HS-5 (cell line): ENCODE results near the gene TAGLN.
"Not testable (repeated sequence)": the region's sequence is repeated elsewhere in the genome, so short reads cannot be mapped to it uniquely, and the experiment has no call there.

Experiments used
- DNase-seq: peaks from one replicate; pipeline ENCODE4 v3.0.0-alpha.2; 2012; ENCODE audit warnings: low read depth

TAGLN gene

DNA sequence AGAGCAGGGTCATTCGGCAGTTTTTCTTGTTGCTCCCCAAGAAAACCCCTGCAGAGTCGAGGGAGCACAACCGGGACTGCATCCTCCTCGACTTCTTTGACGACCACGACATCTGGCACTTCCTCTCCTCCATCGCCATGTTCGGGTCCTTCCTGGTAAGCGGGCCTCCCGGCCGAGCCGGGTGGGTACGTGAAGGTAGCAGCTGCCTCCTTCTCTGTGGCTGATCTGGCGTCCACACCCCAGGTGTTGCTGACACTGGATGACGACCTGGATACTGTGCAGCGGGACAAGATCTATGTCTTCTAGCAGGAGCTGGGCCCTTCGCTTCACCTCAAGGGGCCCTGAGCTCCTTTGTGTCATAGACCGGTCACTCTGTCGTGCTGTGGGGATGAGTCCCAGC lies 3.4 kb upstream of the TAGLN start:
- DNase-seq, result no peak

DNA sequence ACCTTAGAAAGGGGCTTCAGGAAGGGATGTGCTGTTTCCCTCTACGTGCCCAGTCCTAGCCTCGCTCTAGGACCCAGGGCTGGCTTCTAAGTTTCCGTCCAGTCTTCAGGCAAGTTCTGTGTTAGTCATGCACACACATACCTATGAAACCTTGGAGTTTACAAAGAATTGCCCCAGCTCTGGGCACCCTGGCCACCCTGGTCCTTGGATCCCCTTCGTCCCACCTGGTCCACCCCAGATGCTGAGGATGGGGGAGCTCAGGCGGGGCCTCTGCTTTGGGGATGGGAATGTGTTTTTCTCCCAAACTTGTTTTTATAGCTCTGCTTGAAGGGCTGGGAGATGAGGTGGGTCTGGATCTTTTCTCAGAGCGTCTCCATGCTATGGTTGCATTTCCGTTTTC lies 2.2 kb upstream of the TAGLN start:
- DNase-seq, result no peak

DNA sequence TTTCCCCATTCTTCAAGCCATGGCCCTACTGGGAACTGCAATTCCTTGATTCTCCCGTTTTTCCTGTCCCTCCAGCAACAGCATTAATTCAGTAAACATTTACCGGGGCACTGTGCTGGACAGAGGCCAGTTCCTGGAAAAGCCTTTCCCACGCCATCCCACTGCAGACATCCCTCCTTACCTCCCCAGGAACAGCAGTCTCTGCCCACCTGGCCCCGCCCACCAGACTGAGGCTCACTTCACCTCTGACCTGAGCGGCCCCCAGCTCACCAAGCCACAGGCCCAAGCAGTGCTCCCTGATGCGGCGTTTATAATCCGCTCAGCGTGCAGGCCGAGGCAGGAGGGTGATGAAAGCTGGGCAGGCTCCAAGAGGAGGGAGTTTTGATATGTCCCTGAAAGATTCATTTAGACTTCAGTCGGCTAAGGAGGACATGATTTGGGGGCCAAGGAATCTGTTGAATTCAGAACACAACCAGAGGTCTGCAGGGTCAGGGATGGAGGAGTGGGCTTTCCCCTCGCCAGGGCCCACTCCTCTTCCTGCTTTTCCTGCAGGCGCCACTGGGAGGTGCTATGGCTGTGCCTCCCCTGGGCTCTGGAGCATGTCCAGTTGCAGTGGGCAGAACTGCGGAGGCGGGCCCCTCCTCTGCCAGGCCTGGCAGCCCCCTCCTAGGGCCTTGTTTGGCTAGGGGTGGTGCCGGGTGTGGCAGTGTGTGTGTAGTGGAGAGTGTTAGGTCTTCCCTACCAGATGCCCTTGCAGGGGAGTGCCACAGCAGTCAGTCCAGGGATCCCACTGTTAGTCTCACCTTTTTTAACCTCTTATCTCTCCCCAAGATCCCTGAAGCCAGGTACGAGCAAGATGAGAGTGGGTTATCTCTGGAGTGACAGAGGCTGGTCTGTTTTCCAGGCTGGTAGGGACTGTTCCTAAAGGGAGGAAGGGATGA lies 1.4 kb upstream of the TAGLN start:
- DNase-seq, result no peak

GRCh38 chr11:117198613-117199012 lies 557 bp upstream of the TAGLN start:
- no peak for DNase-seq

- DNase-seq, result no peak
These were observed 994 bp downstream of the TAGLN start for GRCh38 chr11:117199916-117200812.

GRCh38 chr11:117200813-117201657 lies 1.9 kb downstream of the TAGLN start:
- DNase-seq, result no peak

DNA sequence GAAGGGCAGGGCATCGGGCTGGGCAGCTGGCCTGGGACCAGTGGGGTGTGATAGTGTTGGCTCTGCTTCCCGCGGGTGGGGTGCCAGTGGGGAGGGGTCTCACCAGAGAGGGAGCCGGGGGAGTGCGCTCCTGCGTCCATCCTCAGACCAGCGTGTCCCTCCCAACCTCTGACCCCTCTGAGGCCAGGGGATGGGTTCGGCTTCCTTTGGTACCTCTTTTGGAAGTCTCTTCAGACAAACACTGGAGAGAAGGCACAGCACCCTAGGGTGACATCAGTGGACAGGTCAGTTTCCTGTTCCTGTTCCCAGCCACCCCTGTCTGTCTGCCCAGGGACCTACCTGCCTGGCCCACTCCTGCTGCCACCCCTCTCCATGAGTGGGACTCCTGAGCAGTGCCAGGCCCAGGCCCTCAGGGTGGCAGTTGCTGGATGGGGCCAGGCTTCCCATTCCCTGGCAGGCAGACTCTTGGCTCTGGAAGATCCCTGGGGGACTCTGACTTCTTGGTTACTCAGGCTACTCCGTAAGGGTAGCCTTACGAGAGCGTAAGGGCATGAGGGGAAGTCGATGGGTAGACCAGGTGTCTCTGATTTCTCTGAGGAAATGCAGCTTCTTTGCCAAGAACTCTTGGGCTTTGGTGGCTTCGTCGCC lies 2.6 kb downstream of the TAGLN start:
- no peak for DNase-seq

GRCh38 chr11:117202386-117203068 lies 3.4 kb downstream of the TAGLN start:
- DNase-seq, result no peak

DNA sequence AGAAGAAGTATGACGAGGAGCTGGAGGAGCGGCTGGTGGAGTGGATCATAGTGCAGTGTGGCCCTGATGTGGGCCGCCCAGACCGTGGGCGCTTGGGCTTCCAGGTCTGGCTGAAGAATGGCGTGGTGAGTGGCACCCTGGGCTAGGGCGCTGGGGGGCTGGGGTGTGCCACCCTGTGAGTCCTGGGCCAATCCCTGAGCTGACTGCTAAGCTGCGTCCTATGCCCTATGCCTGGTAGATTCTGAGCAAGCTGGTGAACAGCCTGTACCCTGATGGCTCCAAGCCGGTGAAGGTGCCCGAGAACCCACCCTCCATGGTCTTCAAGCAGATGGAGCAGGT lies 3.9 kb downstream of the TAGLN start:
- DNase-seq, result no peak

- DNase-seq, result no peak
These were observed 5.3 kb downstream of the TAGLN start for GRCh38 chr11:117204283-117205080.

- no peak for DNase-seq
These were observed 6.1 kb downstream of the TAGLN start for GRCh38 chr11:117205211-117205818.

DNA sequence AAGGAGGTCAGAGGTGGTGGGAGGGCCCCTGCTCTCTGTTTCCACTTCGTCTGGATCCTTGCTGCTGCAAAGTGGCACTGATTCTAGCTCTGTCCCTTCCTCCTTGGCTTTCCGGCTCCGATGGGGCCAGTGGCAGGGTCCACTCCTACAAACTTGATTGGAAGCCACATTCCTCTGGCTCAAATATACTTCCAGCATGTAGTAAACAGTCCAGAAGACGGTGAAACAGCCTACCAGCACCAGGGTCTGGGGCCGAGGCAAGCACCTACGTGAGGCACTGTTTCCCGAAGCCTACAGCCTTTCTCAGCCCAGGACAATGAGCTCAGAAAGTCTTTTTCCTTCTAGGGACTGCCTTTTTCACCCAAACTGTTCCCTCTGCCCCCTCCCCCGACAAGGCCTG lies 6.9 kb downstream of the TAGLN start:
- not testable (repeated sequence) for DNase-seq

DNA sequence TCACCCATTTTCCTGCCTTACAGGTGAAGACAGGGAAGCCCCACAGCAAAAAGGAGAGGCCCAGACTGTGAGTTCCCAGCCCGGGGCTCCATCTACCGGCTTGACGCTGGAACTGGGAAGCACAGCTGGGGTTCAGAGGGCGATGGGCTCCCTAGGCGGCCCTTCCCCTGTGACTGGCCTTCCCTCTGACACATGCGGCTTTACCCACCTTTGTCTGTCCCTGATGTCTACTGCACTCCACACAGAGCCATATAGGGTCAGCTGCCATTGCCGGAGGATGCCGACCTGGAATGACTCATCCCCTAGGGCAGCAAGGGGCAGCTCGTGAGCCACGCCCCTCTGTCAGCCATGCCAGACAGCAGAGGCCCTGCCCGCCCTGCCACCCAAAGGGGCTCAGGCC lies 7.7 kb downstream of the TAGLN start:
- DNase-seq, result not testable (repeated sequence)

DNA sequence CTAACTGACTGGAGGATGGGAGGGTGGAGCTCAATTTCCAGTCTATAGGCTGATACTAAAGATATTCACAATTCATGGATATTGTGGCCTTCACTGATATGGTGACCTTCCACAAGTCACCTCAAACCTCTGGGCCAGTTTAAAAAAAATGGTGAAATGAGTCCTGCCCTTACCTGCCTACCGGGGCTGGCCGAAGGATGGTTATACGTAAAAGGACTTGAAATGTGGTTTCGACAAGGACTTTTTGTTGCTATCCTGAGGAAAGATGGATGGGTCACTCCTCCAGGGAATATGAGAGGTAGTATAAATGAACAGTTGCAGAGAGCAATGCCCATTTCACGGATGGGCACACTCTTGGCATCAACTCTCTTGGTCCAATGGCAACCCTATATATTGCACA lies 8.3 kb downstream of the TAGLN start:
- DNase-seq, result not testable (repeated sequence)

GRCh38 chr11:117208710-117209109 lies 9.5 kb downstream of the TAGLN start:
- not testable (repeated sequence) for DNase-seq

GRCh38 chr11:117209351-117210125 lies 10.4 kb downstream of the TAGLN start:
- DNase-seq, result not testable (repeated sequence)

GRCh38 chr11:117210620-117211019 lies 11.4 kb downstream of the TAGLN start:
- no peak for DNase-seq

GRCh38 chr11:117212697-117213355 lies 13.7 kb downstream of the TAGLN start:
- no peak for DNase-seq
